Lower leg skin (tissue), 4 donors: ENCODE data around the gene XYLB. TPM values are rescaled to one million over a fixed set of nuclear protein-coding genes. Genes with fewer than 3 reads are reported as not detected.
A peak's percentile ranks its signal among the peaks of the same experiment; 100 is the strongest.
"Not testable (repeated sequence)": the region's sequence is repeated elsewhere in the genome, so short reads cannot be mapped to it uniquely, and the experiment has no call there.

Experiments
- DNase-seq, 2 donors: peaks; one replicate each; pipeline ENCODE4 v3.0.0-alpha.2; 2019; ENCODE audit warnings: low spot score in 2 of 2
- H3K4me3 ChIP-seq: fragments of 200-600 bp; sonication (generic); 2 replicates; pipeline ENCODE4 v1.5.1; 2017; ENCODE audit warnings: mild to moderate bottlenecking, low read depth; ENCODE audit not compliant: poor library complexity, severe bottlenecking
- CTCF ChIP-seq, 3 donors: fragments of 450-650 bp; IDR thresholded peaks; one replicate each; pipeline ENCODE4 v1.5.1; 2016; ENCODE audit warnings: antibody characterized with exemption in 3 of 3, mild to moderate bottlenecking in 3 of 3, moderate library complexity in 2 of 3
- POLR2A ChIP-seq, 2 donors: fragments of 450-650 bp; IDR thresholded peaks; one replicate each; pipeline ENCODE4 v1.6.1; 2016 to 2017; ENCODE audit warnings: antibody characterized with exemption in 2 of 2, mild to moderate bottlenecking in 1 of 2, moderate library complexity in 1 of 2
- WGBS, 2 donors: methylation state at CpG; one replicate each; pipeline ENCODE4 v1.1.5; 2018; 5-methylcytosine and 5-hydroxymethylcytosine counted together
- intact Hi-C: fragments of 100-400 bp; cut with DNase I; formaldehyde crosslinking; loops from one replicate; pipeline ENCODE4 v1.15.0; 2023; ENCODE audit warnings: low total_unique reads
- total RNA-seq, 4 donors: library from RNA; depleted of rRNA; stranded (reverse); fragments of >200 nt; gene quantifications; one replicate each; pipeline ENCODE4 v1.1.0, GENCODE V29; 2016

XYLB gene
- total RNA-seq, result 1 to 10 TPM; 1.1 to 2.6 (median 2.1) TPM

DNA sequence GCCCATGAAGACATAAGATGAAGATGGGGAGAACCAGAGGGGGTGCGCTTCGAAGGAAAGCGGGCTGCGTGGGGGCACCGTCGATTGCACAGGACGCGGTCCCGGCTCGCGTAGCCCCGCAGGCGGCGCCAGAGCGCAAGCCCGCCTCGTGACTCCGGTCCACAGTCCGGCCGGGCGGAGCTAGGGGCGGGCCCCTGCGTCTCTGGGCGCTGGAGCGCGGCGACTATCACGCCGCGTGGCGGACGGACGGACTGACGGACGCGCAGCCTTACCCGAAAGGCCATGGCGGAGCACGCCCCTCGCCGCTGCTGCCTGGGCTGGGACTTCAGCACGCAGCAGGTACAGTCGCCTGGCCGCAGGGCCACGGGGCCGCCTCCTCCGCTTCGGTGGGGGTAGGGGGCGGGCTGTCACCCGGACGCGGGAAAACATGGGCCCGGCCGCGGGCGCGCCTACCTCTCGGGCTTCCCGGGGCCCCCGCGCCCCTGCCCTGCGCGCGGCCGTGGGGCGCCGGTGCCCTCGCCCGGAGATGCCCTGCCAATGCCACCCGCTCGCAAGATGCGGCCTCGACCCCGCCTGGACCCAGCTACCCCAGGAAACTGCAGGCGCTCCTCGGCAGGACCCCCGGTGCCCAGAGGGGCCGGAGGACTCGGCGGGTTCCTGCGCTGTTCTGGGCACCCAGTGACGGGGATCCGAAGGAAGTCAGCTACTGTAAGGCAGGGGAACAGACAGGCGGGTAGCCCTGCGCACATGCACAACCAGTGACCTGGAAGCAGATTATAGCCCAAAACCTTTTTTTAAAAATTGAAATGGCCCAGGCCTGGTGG lies at the start of gene XYLB:
XYLB (plus strand) TSS at position 199 of the 824 bp plus-strand sequence; CDS start at position 283, 84 bp downstream.
- peak in 1 of 3 donors; percentile 79 for TF ChIP-seq CTCF (IDR thresholded peaks at IDR 0.05)
- no peak for TF ChIP-seq POLR2A (IDR thresholded peaks at IDR 0.05)
- peak; percentile 77 to 97 for DNase-seq
- H3K4me3 ChIP-seq, result peak within 1 kb of the TSS; percentile 65
- WGBS, 2 donors, result 2 to 4% methylated on average over 48 to 53 of the region's 85 CpGs
- intact Hi-C loops, result no loop called here

DNA sequence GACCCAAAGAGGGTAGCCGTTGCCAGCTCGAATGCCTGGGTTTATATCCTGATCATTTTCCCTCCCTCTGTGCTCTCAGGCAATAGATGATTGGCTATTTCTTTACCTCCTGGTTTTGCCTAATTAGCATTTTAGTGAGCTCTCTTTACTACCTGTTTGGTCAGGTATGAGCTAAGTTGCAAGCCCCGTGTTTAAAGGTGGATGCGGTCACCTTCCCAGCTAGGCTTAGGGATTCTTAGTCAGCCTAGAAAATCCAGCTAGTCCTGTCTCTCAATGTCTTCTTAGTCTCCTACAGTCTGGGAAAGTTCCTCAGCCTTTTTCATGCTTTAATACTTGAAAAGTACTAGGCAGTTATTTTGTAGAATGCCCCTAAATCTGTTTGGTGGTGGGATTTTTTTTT lies 49.5 kb upstream of the XYLB start:
- DNase-seq, intact Hi-C loops, H3K4me3 ChIP-seq: not testable (repeated sequence)
- WGBS, 2 donors, result 56 to 67% methylated on average over 4 of the region's 4 CpGs

DNA sequence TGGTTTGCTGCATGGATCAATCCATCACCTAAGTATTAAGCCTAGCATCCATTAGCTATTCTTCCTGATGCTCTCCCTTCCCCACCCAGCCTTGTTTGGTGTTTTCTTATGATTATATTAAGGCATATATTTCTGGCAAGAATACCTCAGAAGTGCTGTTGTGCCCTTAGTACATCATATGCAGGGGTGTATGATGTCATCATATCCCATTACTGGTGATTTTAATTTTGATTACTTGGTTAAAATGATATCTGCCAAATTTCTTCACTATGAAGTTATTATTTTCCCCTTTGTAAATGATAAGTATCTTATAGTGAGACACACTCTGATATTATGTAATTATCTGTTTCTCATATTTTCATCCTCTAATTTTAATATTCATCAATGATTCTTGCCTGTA lies 49.0 kb upstream of the XYLB start:
- intact Hi-C loops, result no loop called here
- H3K4me3 ChIP-seq, result no peak overlapping the region
- no peak for DNase-seq
- no peak for TF ChIP-seq CTCF (IDR thresholded peaks at IDR 0.05)

DNA sequence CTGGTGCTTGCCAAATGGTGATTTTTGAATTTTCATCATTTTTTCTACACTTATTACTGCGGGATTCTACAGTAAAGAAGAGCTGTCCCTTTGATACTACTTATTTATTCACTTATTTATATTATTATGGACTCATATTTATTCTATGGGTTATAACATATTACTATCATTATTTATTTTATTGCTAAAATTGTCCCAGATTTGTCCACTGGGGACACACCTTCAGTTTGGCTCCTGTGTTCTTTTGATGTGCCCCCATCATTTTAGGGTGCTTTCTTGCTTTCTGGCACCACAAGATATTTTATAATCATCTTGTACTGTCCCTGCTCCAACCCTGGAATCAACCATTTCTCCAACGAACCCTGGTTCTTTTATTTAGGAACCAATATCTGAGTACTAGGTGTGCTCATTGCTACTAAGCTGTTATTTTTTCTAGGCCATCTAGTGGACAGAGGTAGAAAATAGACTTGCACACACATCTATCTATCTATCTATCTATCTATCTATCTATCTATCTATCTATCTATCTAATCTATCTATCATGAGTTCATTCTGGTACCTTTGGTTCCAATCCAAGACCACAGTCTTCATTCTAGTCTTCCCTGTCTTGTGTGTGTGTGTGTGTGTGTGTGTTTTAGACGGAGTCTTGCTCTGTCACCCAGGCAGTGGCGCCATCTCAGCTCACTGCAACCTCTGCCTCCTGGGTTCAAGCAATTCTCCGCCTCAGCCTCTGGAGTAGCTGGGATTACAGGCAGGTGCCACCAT lies 48.5 kb upstream of the XYLB start:
- intact Hi-C loops, result no loop called here
- no peak overlapping the region for H3K4me3 ChIP-seq
- no peak for DNase-seq
- 76 to 82% methylated on average over 5 of the region's 5 CpGs for WGBS, 2 donors
- no peak for TF ChIP-seq CTCF (IDR thresholded peaks at IDR 0.05)
- TF ChIP-seq POLR2A (IDR thresholded peaks at IDR 0.05), result no peak

- no peak overlapping the region for H3K4me3 ChIP-seq
- no peak for TF ChIP-seq CTCF (IDR thresholded peaks at IDR 0.05)
- TF ChIP-seq POLR2A (IDR thresholded peaks at IDR 0.05), result no peak
- DNase-seq, result no peak
- intact Hi-C loops, result no loop called here
- 87 to 88% methylated on average over 5 of the region's 5 CpGs for WGBS, 2 donors
Measured at GRCh38 chr3:38306941-38307340, 39.6 kb upstream of the XYLB start.

GRCh38 chr3:38307599-38307998 lies 39.0 kb upstream of the XYLB start:
- intact Hi-C loops, result no loop called here
- no peak for DNase-seq
- 89 to 94% methylated on average over 12 of the region's 12 CpGs for WGBS, 2 donors
- H3K4me3 ChIP-seq, result no peak overlapping the region
- TF ChIP-seq CTCF (IDR thresholded peaks at IDR 0.05) (no peak), POLR2A (IDR thresholded peaks at IDR 0.05) (no peak)
